ENCODE measurements around the gene IQCM.

Gene IQCM

GRCh38 chr4:149815743-149816142, at the start of gene IQCM:
Gene IQCM (minus strand): TSS chr4:149815843. CDS start chr4:149742691, 73,152 bp downstream.
- no peak for DNase-seq

DNA sequence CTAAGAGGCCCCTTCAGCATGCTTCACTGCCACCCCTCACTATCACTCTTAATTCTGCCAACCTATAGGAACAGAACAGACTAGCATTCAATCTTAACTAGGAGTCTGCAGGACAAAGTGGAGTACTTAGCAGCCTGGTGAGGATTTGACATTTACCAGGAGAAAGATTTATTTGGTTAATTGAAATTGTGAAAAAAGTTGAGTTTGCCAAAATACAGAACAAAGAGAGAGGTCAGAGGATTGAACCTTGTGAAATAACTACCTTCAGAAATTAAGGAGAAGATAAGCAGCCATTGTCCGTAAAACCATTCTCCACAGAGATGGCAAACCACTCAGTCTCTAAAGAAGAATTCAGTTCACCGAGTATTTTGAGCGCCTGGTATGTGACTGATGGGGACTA, 41.8 kb upstream of the IQCM start:
- no peak for DNase-seq

DNA sequence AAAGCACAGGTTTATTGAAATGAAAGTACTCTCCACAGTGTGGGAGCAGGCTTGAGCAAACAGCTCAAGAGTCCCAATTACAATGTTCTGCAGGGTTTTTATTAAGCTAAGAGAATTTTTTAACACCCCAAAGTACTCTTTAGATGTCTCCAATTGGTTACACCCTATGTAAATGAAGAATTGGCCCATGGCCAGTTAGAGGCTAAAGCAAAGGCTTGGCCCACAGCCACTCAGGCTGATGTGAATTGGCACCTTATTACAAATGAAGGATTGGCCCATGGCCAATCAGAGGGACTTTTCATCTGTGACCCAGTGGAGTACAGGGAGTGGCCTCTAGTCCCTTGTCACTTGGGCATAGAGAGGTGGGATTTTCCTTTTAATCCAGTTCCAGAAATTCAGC, 30.1 kb upstream of the IQCM start:
- DNase-seq: no peak

DNA sequence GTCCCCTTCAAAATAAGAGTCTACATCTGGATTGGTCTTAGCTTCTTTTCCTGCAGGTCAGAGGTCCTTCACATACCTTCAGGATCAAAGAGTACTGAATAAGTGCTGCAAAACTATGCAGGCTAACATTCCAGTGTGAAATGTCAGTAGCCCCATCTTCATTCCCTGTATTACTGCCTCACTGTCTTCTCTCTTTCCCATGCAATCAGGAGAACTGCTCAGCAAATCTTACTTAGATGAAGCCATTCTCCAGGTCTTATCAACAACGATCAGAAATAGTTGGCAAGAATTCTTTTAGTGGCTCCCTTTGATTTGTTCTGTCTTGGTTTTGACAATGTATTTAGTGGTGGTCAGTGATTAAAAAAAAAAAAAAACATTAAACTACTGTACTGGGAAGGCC, 26.0 kb upstream of the IQCM start:
- DNase-seq: no peak

- no peak for DNase-seq
These were observed 22.4 kb upstream of the IQCM start for GRCh38 chr4:149838036-149838435.

DNA sequence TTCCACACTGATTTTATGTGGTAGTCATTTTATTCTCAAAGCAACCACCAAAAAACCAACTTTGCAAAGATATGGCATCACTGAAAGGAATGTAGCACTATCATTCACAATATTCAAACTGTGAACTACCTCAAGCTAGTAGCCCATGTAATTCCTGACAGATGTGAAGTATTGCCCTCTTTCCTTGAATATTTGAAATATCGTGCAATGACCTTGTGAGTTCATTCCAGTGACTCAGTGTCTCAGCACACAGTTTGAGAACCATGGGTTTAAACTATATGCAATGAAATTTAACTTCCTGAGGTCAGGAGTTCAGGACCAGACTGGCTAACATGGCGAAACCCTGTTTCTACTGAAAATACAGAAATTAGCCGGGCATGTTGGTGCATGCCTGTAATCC, 20.9 kb upstream of the IQCM start:
- no peak for DNase-seq

DNA sequence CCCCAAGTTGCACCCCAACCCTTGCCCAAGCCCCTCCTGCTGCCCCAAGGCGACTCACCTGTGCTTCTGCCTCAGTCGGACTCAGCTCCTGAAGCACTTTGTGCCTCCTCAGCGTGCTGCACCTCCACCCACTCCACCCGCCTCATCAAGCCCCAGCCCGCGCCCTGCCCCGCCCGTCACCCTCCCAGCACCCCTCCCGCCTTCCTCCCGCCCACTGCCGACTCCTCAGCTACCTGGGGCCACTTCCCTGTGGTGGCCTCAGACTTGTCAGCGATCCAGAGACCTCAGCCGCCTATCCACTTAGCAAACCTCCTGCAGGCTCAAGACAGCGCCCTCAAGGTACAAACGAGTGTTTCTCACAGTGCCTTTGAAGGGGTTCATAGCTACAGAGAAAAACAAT, 19.6 kb upstream of the IQCM start:
- no peak for DNase-seq

DNA sequence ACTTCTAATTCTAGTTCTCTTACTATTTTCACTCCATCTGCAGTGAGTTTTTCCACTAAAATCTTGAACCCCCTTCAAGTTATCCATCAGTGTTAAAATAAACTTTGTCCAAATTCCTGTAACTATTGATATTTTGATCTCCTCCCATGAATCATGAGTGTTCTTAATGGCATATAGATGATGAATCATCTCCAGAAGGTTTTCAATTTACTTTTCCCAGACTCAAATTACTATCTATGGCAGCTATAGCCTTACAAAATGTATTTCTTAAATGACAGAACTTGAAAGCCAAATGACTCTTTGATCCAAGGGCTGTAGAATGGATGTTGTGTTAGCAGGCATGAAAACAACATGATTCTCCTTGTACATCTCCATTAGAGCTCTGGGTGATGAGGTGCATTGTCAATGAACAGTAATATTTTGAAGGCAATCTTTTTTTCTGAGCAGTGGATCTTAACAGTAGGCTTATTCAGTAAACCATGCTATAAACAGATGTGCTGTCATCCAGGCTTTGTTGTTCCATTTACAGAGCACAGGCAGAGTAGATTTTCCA, 16.1 kb upstream of the IQCM start:
- DNase-seq: no peak

GRCh38 chr4:149830823-149831222, 15.2 kb upstream of the IQCM start:
- no peak for DNase-seq

DNA sequence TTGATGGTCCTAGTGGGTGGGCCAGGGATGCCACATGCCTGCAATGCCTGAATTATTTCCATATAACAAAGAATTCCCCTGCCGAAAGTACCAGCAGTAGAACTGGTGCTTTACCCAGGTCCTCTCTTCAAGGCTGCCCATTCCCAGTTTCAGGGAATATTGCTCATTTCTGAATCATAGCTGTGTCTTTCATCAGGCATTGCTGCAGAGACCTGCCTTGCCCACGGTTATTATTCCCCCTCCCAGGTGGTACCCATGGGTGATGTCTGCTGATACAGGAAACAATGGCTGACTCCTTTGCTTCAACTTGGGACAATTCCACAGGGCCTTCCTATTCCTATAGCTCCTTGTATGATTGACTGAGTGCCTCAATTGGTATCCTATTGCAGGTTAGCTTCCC, 9.7 kb upstream of the IQCM start:
- no peak for DNase-seq

- no peak for DNase-seq
These were observed 8.2 kb upstream of the IQCM start for GRCh38 chr4:149823769-149824221.

- no peak for DNase-seq
These were observed 14.2 kb downstream of the IQCM start for GRCh38 chr4:149801416-149801815.

DNA sequence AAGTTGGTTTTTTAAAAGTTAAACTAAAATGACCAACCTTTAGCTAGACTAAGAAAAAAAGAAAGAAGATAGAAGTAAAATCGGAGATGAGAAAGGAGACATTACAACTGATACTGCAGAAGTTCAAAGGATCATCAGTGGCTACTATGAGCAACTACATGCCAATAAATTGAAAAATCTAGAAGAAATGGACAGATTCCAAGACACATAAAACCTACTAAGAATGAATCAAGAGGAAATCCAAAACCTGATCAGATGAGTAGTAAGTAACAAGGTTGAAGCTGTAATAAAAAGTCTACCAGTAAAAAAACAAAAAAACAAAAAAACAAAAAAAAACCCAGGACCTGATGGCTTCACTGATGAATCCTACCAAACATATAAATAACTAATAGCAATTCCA, 16.1 kb downstream of the IQCM start:
- no peak for DNase-seq

DNA sequence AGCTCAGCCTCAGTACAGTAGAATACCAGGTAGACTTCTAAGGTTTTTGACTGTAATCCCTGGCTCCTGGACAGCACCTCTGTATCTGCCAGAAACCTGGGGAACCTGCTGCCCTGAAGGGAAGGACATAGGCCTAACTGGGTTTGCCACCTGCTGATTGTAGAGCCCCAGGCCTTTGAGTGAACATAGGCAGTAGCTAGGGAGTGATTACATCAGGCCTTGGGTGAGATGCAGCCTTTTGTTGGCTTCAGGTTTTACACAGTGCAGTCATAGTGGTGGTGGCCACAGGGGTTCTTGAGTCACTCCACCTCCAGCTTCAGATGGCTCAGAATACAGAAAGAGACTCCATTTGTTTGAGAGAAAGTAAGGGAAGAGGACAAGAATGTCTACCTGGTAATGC, 19.3 kb downstream of the IQCM start:
- no peak for DNase-seq

GRCh38 chr4:149795256-149795655, 20.4 kb downstream of the IQCM start:
- no peak for DNase-seq

- no peak for DNase-seq
These were observed 21.3 kb downstream of the IQCM start for GRCh38 chr4:149794352-149794751.

DNA sequence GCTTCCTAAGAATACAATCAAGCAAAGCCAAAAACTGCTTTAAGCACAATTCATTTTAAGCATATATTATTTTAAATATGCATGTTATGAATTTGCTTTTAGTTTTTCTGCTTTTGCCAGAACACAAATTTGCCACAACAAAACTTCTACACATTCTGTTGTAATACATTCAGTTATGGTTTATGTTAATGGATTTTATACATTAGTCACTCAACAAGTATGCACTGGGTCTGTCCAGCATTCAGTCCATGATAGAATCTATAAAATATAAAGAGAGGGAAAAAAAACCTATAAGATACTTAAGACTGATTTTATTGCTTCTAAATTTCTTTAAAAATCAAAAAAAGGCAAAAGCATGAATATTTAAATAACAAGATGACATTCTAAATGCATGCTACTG, 22.2 kb downstream of the IQCM start:
- no peak for DNase-seq

GRCh38 chr4:149791851-149792250, 23.8 kb downstream of the IQCM start:
- no peak for DNase-seq

DNA sequence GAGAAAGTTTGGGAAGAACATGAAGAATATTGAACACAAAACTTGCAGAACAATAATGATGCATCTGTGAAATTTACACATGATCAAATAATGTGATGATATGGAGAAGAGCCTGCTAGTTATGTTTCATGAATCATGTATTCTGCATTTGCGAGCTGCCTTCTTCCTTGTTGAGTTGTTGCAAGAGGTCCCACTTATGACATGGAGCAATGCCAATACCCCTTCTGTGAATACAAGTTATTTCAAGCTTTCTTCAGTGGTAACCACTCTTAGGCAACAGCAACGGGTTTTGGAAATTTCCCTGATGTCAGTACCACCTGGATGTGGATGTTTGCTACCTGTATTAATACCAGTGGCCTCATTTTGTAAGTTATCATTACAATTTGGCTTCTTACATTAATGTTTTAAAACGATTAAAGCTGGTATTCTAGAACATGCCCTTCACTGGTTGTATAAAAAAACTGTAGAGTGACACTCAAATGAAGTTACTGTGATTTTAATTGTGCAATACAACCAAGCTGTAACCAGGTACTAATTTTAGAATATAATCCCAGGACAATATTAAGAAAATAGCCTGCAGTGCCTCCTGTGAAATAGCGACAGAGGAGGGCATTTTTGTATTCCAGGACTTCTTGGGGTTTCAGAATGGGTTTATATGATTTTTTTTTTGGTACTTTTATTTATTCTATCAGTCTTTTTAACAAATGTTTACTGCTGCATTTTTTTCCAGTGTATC, 25.3 kb downstream of the IQCM start:
- DNase-seq: no peak

- DNase-seq: no peak
These were observed 27.3 kb downstream of the IQCM start for GRCh38 chr4:149788300-149788699.

- DNase-seq: no peak
These were observed 29.8 kb downstream of the IQCM start for GRCh38 chr4:149785696-149786431.

DNA sequence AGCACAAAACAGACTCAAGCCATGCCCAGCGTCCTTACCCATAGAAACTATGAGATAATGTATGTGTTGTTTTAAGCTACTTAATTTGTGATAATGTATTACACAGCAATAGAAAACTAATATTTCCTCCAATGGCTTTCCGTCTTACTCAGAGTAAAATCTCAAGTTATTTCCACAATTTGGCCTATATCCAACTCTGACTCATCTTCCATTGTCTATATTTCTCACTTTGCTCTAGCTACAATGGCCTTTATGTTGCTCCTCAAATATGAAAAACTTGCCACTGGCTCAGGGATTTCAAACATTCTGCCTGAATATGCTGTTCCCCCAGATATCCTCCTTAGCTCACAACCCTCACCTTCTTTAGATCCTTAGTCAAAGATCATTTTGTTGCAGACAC, 31.6 kb downstream of the IQCM start:
- DNase-seq: no peak

GRCh38 chr4:149781150-149781549, 34.5 kb downstream of the IQCM start:
- no peak for DNase-seq

GRCh38 chr4:149768477-149768876, 47.2 kb downstream of the IQCM start:
- no peak for DNase-seq
